Stimulated activated CD4-positive, alpha-beta T cell treated with anti-CD3 and anti-CD28 coated beads, Interleukin-4, amount 100 ng/mL, for 48 hours (primary cell): ENCODE data around the gene AXIN1.
"Not testable (repeated sequence)": the region's sequence is repeated elsewhere in the genome, so short reads cannot be mapped to it uniquely, and the experiment has no call there.

Source experiments
- DNase-seq, 2 donors: peaks; one replicate each; pipeline ENCODE4 v3.0.0-alpha.2; 2020; ENCODE audit warnings: low read depth in 2 of 2

Gene AXIN1, protein sequence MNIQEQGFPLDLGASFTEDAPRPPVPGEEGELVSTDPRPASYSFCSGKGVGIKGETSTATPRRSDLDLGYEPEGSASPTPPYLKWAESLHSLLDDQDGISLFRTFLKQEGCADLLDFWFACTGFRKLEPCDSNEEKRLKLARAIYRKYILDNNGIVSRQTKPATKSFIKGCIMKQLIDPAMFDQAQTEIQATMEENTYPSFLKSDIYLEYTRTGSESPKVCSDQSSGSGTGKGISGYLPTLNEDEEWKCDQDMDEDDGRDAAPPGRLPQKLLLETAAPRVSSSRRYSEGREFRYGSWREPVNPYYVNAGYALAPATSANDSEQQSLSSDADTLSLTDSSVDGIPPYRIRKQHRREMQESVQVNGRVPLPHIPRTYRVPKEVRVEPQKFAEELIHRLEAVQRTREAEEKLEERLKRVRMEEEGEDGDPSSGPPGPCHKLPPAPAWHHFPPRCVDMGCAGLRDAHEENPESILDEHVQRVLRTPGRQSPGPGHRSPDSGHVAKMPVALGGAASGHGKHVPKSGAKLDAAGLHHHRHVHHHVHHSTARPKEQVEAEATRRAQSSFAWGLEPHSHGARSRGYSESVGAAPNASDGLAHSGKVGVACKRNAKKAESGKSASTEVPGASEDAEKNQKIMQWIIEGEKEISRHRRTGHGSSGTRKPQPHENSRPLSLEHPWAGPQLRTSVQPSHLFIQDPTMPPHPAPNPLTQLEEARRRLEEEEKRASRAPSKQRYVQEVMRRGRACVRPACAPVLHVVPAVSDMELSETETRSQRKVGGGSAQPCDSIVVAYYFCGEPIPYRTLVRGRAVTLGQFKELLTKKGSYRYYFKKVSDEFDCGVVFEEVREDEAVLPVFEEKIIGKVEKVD

DNA sequence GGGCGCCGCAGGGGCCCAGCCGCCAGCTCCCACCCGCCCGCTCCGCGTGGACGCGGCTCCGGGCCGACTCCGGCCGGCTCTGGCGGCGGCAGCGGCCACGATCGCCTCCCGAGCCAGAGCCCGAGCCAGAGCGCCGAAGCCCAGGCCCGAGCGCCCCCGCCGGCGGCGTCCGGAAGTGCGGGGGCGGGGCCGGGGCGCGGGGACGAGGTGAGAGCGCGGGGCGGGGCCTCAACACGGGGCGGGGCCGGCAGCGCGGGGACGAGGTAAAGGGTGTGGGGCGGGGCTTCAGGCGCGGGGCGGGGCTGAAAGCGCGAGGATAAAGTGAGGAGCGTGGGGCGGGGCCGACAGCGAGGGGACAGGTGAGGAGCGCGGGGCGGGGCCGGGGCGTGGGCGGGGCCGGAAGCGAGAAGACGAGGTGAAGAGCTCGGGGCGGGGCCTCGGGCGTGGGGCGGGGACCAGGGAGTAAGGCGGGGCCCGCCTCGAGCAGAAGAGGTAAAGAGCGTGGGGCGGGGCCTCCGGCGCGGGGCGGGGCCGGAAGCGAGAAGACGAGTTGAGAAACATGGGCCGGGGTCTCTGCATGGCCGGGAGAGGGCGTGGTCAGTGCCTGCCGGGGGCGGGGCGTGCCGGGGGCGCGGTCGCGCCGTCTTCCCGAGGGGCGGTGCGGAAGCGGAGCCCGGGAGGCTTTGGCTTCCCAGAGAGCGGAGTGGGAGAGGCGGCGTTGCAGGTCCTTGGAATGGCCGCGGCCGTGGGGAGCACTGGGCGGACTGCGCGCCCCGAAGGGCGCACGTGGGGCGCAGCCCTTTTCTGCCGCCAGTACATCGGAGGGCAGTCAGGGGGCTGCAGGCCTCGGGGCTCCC is at the start of gene AXIN1:
Gene AXIN1, minus strand, starts transcription at position 177 of the 857 bp plus-strand sequence. CDS start 5,698 bp downstream, outside the sequence.
- peak; percentile 100 for DNase-seq

DNA sequence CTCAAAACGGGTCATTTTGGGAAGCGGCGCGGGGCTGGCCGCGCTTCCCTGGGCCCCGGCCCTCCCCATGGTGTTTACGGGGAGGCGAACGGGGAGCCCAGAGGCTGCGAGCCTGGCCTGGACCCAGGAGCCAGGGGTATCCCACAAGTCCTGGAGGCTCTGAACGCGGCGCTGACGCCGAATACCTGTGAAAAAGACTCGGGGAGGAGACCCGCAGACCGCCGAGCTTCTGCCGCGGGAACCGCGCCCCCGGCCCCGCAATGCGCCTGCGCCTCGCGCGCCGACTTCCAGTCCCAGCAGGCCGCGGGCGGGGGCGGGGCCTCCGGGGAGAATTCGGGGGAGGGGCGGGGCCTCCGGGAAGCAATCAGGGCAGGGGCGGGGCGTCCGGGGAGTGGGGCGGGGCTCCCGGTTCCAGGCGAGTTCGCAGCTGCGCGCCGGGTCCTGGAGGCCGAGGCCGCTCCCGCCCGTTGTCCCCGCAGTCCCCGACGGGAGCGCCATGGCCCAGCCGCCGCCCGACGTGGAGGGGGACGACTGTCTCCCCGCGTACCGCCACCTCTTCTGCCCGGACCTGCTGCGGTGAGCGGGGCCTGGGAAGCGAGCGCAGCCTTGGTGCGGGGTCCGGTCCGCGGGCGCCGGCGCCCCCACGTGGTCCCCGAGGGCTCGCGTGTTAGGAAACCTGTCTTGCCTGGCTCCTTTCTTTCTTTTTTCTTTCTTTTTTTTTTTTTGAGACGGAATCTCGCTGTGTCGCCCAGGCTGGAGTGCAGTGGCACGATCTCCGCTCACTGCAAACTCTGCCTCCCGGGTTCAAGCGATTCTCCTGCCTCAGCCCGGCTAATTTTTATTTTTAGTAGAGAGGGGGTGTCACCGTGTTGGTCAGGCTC is 49.2 kb upstream of the AXIN1 start, which contains the start of gene DECR2:
Gene DECR2, plus strand, starts transcription at position 418 of the 881 bp plus-strand sequence. Its CDS starts 79 bp downstream, at position 497.
- DNase-seq: peak; percentile 99 to 100

DNA sequence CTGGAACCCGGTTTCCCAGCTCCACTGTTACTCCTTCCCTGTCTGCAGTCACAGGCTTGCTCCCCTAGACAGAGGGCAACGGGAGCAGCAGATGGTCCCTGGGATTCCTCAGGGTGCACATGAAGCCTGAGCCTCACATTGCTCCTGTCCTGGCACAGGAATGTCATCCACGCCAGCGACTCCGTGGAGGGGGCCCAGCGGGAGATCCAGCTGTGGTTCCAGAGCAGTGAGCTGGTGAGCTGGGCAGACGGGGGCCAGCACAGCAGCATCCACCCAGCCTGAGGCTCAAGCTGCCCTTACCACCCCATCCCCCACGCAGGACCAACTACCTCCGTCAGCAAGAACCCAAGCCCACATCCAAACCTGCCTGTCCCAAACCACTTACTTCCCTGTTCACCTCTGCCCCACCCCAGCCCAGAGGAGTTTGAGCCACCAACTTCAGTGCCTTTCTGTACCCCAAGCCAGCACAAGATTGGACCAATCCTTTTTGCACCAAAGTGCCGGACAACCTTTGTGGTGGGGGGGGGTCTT is 47.6 kb upstream of the AXIN1 start:
- DNase-seq: no peak

DNA sequence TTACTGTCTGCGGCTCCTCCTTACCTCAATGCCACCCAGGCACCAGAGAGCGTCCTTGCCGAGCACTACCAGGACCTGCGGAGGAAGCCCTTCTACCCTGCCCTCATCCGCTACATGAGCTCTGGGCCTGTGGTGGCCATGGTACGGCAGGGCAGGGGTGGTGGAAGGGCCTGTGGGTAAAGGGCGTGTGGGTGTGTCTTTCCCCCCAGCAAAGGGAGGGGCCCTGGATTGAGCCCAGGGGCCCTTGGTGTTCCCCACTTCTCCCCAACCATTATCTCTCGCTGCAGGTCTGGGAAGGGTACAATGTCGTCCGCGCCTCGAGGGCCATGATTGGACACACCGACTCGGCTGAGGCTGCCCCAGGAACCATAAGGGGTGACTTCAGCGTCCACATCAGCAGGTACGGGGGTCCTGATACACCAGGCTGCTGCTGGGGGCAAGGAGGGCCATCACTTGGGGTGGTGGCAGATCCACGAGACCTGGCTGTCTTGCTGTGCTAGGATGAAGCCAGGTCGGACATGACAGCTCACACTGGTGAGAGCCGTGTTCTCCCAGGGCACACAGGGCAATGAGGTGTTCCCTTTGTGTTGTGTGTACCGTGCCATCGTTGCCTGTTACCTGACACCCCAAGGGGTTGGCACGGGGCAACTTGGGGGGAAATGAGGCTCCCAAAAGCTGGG is 47.0 kb upstream of the AXIN1 start:
- no peak for DNase-seq

DNA sequence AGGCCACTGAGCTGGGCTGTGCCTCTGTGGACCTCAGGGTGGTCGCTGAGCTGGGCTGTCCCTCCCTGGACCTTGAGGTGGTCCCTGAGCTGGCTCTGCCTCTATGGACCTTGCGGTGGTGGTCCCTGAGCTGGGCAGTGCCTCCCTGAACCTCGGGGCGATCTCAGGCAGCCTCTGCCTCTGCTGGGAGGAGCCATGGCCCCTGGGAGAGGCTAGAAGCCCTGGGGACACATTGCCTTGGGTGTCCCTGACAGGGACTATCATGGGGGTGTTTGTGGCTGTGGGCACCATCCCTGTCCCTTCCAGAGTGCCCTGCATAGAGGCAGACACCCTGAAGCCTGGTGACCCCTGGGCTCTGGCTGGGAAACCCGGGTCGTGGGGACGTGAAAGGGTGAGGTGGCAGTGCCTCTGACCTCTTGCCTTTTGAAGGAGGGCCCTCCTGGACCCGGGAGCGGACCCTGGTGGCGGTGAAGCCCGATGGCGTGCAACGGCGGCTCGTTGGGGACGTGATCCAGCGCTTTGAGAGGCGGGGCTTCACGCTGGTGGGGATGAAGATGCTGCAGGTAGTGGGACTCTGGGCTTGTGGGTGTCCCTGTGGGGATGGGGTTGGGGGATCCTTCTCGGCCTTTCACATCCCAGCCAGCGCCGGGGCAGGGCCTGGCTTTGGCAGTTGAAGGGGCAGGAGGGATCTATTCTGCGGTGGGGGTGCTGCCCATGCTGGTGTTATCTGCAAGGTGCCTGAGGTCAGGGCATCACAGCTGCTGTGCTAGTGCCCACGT is 46.2 kb upstream of the AXIN1 start:
- DNase-seq: no peak

DNA sequence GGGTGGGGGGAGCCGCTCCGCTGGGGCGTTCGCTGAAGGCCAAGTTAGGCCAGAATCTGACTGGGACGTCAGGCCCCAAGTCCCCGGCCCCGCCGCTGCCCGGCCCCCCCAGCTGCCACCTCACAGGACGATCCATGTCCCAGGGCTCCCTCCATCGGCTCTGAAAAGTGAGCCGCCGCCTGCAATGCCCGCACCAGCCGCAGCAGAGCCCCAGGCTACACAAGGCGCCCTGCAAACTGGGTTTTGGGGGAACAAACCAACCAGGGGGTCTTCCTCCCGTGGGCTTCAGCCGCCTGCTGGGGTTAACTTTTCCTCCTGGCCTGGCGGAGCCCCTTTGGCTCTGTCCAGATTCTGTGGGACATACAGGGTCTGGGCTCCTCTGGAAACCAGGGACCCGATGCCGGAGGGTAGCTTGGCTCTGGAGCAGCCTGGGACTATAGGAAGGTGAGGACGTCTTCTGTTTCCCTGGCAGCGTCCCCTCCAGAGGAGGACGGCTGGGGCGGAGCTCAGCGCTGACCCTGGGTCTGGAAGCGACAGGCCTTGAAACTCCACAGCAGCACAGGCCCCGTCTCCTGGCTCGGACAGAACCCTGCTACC is 45.3 kb upstream of the AXIN1 start:
- no peak for DNase-seq

DNA sequence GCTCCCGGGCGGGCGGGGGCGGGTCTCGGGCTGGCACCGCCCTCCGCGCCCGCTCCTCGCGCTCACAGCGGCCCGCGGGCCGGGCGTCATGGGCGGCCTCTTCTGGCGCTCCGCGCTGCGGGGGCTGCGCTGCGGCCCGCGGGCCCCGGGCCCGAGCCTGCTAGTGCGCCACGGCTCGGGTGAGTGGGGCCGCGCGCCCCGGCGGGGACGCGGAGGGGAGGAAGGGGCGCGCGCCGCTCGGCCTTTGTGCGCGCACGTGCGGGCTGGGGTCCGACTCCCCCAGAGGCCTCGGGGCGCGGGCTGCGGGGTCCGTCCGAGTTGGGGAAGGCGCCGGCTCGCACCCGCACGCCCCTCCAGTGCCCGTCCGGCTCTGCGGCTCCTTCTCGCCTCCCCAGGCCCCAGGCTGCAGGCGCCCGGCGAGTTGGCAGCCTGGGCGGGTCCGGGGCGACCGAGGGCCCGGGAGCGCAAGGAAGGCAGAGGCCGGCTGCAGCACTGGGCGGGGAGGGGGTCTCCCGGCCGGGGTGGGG is 44.7 kb upstream of the AXIN1 start, which contains the start of gene NME4:
Gene NME4, plus strand, starts transcription at position 65 of the 527 bp plus-strand sequence. Its CDS starts 24 bp downstream, at position 89.
- DNase-seq: no peak

DNA sequence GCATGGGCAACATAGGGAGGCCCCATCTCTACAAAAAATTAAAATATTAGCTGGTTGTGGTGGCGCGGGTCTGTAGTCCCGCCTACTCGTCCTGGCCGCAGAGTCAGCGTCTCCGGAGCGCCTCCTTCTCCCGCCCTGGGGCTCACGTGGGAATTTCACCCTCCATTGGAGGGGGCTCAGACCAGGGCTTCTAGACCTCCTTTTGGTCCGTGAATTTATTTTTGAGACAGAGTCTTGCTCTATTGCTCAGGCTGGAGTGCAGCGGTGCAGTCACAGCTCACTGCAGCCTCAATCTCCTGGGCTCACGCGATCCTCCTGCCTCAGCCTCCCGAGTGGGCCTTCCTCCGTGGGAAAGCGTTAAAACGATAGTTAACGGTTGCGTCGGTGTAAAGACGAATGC is 44.1 kb upstream of the AXIN1 start:
- DNase-seq: no peak

DNA sequence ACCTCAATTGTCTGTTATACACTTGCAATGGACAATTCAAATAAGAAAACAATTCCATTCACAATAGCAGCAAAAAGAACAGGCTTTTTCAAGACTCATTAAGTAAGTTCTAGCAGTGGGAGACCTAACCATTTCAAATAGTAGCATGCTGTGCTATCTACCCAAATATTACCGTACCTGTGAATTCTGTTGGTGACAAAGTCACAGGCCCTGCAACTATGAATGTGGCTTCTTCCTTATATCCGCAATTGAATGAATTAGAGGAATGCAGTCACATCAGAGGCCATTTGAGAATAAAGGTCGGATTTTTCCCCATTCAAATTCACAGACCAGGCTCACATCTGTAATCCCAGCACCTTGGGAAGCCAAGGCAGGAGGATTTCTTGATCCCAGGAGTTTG is 43.7 kb upstream of the AXIN1 start:
- no peak for DNase-seq

DNA sequence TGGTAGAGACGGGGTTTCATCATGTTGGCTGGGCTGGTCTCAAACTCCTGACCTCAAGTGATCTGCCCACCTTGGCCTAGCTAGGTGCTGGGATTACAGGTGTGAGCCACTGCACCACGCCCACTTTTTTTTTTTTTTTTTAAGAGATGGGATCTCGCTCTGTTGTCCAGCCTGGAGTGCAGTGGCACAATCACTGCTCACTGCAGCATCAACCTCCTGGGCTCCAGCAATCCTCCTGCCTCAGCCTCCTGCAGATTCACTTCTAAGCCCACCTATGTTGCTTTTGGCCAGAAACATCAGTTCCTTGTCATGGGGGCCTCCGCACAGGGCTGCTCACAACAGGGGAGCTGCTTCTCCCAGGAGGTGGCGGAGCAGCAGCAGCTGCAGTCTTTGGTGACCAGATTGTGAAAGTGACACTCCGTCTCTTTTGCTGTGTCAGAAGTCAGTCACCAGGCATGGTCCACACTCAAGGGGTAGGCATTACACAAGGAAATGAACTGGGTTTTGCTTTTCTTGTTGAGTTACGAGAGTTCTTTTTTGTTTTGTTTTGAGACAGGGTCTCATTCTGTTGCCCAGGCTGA is 40.0 kb upstream of the AXIN1 start:
- no peak for DNase-seq

DNA sequence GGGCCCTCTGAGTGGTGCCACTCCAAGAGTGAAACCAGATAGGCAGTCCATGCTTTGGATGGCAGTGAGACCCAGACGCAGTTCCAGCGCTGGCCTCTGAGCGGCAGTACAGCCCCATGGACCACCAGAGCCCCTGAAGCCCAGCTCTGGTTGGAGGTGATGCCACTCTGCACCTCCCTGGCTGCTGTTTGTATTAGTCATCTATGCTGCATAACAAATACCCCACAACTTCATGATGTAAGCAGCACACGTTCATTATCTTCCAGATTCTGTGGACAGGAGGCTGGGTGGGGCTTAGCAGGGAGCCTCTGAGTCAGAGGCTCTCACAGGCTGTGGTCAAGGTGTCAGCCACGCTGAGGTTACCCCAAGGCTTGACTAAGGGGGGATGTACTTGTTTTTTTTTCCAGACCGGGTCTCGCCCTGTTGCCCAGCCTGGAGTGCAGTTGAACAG is 39.4 kb upstream of the AXIN1 start:
- DNase-seq: peak; percentile 73 to 76

DNA sequence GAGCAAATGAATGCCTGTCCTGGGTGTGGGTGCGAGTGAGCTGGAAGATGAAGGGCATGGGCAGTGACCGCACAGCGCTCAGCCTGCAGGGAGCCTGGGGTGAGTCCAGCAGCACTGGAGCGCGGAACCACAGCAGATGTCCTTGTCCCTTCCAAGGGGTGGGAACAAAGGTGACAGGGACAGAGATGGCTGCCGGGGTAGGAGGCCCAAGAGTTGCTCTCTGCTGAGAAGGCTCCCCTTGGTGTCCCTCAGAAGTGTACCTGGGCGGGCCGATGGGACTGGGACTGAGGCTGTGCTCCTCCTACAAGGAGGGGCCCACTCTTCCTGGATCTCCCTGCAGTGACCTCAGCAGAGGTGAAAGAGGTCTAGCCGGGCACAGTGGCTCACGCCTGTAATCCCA is 36.8 kb upstream of the AXIN1 start:
- no peak for DNase-seq

DNA sequence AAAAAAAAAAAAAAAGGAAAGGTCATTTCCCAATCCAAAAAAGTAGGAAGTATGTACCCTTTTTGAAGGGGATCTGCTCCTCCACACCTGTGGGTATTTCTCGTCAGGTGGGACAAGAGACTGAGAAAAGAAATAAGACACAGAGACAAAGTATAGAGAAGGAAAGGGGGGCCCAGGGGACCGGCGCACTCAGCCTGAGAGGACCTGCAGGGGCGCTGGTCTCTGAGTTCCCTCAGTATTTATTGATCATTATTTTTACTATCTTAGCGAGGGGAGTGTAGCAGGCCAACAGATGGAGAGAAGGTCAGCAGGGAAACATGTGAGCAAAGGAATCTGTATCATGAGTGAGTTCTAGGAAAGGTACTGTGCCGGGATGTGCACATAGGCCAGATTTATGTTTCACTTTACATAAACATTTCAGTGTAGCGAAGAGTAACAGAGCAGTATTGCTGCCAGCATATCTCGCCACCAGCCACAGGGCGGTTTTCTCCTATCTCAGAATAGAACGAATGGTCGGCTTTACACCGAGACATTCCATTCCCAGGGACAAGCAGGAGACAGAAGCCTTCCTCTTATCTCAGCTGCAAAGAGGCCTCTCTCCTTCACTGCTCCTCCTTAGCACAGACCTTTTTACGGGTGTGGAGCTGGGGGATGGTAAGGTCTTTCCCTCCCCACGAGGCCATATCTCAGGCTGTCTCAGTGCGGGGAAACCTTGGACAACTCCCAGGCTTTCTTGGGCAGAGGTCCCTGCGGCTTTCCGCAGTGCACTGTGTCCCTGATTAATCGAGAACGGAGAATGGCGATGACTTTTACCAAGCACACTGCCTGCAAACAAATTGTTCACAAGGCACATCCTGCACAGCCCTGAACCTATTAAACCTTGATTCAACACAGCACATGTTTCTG is 35.5 kb upstream of the AXIN1 start:
- DNase-seq: not testable (repeated sequence)

DNA sequence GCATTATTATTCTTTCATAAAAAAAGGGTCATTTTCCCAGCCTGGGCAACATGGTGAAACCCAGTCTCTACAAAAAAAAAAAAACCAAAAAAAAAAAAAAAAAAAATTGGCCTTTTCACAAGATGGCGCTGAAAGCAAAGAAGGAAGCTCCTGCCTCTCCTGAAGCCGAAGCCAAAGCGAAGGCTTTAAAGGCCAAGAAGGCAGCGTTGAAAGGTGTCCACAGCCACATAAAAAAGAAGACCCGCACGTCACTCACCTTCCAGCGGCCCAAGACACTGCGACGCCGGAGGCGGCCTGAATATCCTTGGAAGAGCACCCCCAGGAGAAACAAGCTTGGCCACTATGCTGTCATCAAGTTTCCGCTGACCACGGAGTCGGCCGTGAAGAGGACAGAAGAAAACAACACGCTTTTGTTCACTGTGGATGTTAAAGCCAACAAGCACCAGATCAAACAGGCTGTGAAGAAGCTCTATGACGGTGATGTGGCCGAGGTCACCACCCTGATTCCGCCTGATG is 34.2 kb upstream of the AXIN1 start:
- DNase-seq: no peak

DNA sequence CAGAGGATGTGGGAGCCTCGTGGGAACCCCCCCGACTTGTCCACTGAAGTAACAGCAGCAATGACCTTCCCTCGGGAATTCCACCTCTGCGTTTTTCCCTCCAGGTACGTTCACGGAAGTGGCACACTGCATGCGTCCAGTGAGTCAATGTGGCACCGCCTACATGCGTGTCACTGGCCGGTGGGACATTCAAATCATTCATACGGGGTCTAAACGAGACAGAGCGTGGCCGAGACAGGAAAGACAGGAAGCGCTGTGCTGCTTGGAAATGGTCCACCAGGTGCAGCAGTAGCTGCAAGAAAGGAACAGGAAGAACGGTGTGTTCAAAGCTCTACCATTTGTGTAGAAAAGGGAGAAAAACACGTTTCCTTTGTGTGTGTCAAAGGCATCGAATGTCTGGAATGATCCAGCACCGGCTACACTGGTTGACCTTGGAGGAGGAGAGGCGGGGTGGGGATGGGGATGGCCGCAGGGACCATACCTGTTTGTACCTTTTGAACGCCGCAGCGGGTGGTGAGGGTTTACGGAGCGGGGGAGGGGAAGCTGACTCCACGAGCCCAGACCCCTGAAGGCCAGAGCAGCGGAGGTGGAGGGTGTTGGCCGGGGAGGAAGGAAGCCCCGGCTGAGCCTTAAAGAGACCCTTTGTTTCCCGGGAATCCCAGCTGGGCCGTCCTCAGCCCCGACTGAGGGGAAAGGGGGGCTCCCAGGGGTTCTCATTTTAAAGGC is 31.0 kb upstream of the AXIN1 start:
- no peak for DNase-seq
